ENCODE data around the gene C5orf15.
"Not testable (repeated sequence)": the region's sequence is repeated elsewhere in the genome, so short reads cannot be mapped to it uniquely, and the experiment has no call there.

The C5orf15 gene

DNA sequence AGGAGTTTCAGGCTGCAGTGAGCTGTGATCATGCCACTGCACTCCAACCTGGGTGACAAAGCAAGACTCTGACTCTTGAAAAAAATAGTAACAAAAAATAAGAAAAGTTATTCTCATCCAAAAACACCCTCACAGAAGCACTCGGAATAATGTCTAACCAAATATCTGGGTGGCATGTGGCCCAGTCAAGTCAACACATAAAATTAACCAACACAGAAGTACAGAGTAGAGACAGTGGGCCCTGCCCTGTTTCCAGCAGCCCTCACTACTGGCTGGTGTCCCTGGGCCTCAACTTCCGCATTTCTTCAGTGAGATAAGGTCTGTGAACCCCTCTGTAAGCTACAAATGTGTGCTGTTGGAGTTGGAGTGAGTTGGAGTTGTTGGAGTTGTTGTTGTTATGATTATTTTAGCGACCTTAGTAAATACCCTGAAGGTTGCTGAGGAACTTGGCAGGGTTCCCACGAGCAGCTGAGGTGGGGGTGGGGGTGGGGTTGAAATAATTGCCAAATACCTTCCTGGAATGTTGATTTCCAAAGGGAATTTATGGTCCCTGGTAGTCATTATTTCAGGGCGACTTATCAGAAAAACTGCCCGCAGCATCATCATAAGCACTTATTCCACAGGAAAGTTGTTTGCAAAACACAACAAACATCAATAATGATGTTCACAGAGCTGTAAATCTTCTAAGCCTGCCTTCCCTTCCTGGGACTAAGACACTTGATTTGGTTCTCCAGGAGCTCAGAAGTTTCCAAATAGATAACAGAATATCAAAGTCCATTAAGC lies 30.2 kb downstream of the C5orf15 start:
- peak in 1 of 2 experiments; percentile 24 for DNase-seq (ENCODE audit: low read depth in 1 of 2, low spot score in 1 of 2)
- H3K4me3 ChIP-seq (replicated peaks; ENCODE audit: insufficient read depth, low read length) = no peak overlapping the region
- H3K27ac ChIP-seq (replicated peaks) = no peak overlapping the region
- TF ChIP-seq, protein P1, sequence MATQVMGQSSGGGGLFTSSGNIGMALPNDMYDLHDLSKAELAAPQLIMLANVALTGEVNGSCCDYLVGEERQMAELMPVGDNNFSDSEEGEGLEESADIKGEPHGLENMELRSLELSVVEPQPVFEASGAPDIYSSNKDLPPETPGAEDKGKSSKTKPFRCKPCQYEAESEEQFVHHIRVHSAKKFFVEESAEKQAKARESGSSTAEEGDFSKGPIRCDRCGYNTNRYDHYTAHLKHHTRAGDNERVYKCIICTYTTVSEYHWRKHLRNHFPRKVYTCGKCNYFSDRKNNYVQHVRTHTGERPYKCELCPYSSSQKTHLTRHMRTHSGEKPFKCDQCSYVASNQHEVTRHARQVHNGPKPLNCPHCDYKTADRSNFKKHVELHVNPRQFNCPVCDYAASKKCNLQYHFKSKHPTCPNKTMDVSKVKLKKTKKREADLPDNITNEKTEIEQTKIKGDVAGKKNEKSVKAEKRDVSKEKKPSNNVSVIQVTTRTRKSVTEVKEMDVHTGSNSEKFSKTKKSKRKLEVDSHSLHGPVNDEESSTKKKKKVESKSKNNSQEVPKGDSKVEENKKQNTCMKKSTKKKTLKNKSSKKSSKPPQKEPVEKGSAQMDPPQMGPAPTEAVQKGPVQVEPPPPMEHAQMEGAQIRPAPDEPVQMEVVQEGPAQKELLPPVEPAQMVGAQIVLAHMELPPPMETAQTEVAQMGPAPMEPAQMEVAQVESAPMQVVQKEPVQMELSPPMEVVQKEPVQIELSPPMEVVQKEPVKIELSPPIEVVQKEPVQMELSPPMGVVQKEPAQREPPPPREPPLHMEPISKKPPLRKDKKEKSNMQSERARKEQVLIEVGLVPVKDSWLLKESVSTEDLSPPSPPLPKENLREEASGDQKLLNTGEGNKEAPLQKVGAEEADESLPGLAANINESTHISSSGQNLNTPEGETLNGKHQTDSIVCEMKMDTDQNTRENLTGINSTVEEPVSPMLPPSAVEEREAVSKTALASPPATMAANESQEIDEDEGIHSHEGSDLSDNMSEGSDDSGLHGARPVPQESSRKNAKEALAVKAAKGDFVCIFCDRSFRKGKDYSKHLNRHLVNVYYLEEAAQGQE (IDR thresholded peaks at IDR 0.05; ENCODE audit: insufficient replicate concordance, low read depth) = no peak
- TF ChIP-seq POLR2AphosphoS5 (IDR thresholded peaks at IDR 0.05; ENCODE audit: low read depth) = no peak
- TF ChIP-seq GABPA (IDR thresholded peaks at IDR 0.05; ENCODE audit: low read depth) = no peak
- TF ChIP-seq, protein P2, sequence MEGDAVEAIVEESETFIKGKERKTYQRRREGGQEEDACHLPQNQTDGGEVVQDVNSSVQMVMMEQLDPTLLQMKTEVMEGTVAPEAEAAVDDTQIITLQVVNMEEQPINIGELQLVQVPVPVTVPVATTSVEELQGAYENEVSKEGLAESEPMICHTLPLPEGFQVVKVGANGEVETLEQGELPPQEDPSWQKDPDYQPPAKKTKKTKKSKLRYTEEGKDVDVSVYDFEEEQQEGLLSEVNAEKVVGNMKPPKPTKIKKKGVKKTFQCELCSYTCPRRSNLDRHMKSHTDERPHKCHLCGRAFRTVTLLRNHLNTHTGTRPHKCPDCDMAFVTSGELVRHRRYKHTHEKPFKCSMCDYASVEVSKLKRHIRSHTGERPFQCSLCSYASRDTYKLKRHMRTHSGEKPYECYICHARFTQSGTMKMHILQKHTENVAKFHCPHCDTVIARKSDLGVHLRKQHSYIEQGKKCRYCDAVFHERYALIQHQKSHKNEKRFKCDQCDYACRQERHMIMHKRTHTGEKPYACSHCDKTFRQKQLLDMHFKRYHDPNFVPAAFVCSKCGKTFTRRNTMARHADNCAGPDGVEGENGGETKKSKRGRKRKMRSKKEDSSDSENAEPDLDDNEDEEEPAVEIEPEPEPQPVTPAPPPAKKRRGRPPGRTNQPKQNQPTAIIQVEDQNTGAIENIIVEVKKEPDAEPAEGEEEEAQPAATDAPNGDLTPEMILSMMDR (IDR thresholded peaks at IDR 0.05; ENCODE audit: insufficient read depth, low read length) = no peak
- TF ChIP-seq SPI1 (IDR thresholded peaks at IDR 0.05; ENCODE audit: borderline replicate concordance, low read depth) = no peak
- H3K27me3 ChIP-seq (ENCODE audit: insufficient read depth, poor library complexity, severe bottlenecking) = no peaks in the 10 kb centered on the region

DNA sequence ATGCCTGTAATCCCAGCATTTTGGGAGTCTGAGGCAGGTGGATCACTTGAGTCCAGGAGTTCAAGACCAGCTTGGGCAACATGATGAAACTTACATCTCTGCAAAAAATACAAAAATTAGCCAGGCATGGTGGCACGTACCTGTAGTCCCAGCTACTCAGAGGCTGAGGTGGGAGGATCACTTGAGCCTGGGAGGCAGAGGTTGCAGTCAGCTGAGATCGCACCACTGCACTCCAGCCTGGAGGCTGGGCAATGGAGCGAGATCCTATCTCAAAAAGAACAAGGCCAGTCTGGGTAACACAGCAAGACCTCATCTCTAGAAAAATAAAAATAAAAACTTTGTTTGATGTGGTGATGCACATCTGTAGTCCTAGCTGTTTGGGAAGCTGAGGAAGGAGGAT lies 30.8 kb downstream of the C5orf15 start:
- not testable (repeated sequence) for H3K27me3 ChIP-seq (ENCODE audit: insufficient read depth, poor library complexity, severe bottlenecking); H3K4me3 ChIP-seq (replicated peaks; ENCODE audit: insufficient read depth, low read length); H3K27ac ChIP-seq (replicated peaks); DNase-seq (ENCODE audit: low read depth in 1 of 2, low spot score in 1 of 2)

DNA sequence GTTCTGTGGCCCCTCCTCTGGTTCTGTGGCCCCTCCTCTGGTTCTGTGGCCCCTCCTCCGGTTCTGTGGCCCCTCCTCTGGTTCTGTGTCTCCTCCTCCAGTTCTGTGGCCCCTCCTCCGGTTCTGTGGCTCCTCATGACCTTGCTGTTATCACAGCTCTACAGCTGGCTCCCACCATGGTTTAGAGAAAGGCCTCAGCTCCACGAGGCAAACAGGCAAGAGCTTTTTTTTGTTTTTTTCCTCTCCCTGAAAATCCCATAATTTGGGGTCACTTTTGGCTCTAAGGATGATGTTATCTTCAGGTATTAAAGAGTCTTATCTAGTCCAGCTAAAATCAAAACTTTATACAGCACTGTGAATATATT lies 31.8 kb downstream of the C5orf15 start:
- DNase-seq (ENCODE audit: low read depth in 1 of 2, low spot score in 1 of 2) = no peak
- H3K4me3 ChIP-seq (replicated peaks; ENCODE audit: insufficient read depth, low read length) = no peak overlapping the region
- H3K27ac ChIP-seq (replicated peaks) = no peak overlapping the region
- no peaks in the 10 kb centered on the region for H3K27me3 ChIP-seq (ENCODE audit: insufficient read depth, poor library complexity, severe bottlenecking)
- TF ChIP-seq POLR2AphosphoS5 (IDR thresholded peaks at IDR 0.05; ENCODE audit: low read depth) (no peak), SPI1 (IDR thresholded peaks at IDR 0.05; ENCODE audit: borderline replicate concordance, low read depth) (no peak), GABPA (IDR thresholded peaks at IDR 0.05; ENCODE audit: low read depth) (no peak)
- TF ChIP-seq, protein P2 (IDR thresholded peaks at IDR 0.05; ENCODE audit: insufficient read depth, low read length) = no peak
- TF ChIP-seq, protein P1 (IDR thresholded peaks at IDR 0.05; ENCODE audit: insufficient replicate concordance, low read depth) = no peak

DNA sequence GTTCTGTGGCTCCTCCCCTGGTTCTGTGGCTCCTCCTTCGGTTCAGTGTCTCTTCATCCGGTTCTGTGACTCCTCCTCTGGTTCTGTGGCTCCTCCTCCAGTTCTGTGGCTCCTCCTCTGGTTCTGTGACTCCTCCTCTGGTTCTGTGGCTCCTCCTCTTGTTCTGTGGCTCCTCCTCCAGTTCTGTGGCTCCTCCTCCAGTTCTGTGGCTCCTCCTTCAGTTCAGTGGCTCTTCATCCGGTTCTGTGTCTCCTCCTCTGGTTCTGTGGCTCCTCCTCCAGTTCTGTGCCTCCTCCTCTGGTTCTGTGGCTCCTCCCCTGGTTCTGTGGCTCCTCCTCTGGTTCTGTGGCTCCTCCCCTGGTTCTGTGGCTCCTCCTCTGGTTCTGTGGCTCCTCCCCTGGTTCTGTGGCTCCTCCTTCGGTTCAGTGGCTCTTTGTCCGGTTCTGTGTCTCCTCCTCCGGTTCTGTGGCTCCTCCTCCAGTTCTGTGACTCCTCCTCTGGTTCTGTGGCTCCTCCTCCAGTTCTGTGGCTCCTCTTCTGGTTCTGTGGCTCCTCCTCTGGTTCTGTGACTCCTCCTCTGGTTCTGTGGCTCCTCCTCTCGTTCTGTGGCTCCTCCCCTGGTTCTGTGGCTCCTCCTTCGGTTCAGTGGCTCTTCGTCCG lies 32.3 kb downstream of the C5orf15 start:
- H3K27me3 ChIP-seq (ENCODE audit: insufficient read depth, poor library complexity, severe bottlenecking); H3K4me3 ChIP-seq (replicated peaks; ENCODE audit: insufficient read depth, low read length); H3K27ac ChIP-seq (replicated peaks); DNase-seq (ENCODE audit: low read depth in 1 of 2, low spot score in 1 of 2): not testable (repeated sequence)

DNA sequence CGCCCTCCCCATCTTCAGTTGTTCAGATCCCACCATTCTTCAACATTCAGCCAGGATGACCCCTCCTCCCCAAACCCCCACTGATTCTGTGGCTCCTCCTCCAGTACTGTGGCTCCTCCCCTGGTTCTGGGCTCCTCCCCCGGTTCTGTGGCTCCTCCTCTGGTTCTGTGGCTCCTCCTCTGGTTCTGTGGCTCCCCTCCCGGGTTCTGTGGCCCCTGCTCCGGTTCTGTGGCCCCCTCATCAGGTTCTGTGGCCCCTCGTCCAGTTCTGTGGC lies 32.8 kb downstream of the C5orf15 start:
- TF ChIP-seq SPI1 (IDR thresholded peaks at IDR 0.05; ENCODE audit: borderline replicate concordance, low read depth) (no peak), GABPA (IDR thresholded peaks at IDR 0.05; ENCODE audit: low read depth) (no peak), POLR2AphosphoS5 (IDR thresholded peaks at IDR 0.05; ENCODE audit: low read depth) (no peak)
- TF ChIP-seq, protein P1 (IDR thresholded peaks at IDR 0.05; ENCODE audit: insufficient replicate concordance, low read depth) = no peak
- TF ChIP-seq, protein P2 (IDR thresholded peaks at IDR 0.05; ENCODE audit: insufficient read depth, low read length) = no peak
- Histone ChIP-seq H3K27me3 (ENCODE audit: insufficient read depth, poor library complexity, severe bottlenecking) (no peaks in the 10 kb centered on the region), H3K27ac (replicated peaks) (no peak overlapping the region), H3K4me3 (replicated peaks; ENCODE audit: insufficient read depth, low read length) (no peak overlapping the region)
- no peak for DNase-seq (ENCODE audit: low read depth in 1 of 2, low spot score in 1 of 2)

Data from HL-60 (cell line).